ENCODE data around the gene RHEX. TPM values are rescaled to one million over a fixed set of nuclear protein-coding genes. Genes with fewer than 3 reads are reported as not detected.
"Not testable (repeated sequence)": the region's sequence is repeated elsewhere in the genome, so short reads cannot be mapped to it uniquely, and the experiment has no call there.

The RHEX gene
- total RNA-seq, 1 donor from 2014 or later: 0.24 TPM

DNA sequence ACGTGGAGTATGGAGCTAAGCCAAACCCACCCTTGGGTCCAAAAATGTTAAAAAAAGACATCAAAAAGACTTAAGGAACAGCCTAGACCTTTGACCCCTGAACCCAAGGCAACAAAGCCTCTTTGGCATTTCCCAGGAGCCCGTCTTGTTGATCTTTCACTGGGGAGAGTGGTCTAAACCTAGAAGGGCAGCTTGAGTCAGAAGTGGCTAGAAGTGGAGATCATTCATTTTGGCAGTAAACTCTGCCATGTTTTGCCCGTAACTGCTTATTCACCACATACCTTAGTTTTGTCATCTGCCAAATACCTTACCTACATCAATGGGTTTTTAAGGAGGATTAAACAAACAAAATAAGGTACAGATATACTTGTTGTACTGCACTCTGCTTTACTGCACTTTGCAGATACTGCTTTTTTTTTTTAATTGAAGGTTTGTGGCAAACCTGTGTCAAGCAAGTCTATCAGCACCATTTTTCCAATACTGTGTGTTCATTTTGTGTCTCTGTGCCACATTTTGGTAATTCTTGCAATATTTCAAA is 27.6 kb upstream of the RHEX start:
- DNase-seq (ENCODE audit: low spot score): no peak
- intact Hi-C loops (cut with DNase I): no loop called here

DNA sequence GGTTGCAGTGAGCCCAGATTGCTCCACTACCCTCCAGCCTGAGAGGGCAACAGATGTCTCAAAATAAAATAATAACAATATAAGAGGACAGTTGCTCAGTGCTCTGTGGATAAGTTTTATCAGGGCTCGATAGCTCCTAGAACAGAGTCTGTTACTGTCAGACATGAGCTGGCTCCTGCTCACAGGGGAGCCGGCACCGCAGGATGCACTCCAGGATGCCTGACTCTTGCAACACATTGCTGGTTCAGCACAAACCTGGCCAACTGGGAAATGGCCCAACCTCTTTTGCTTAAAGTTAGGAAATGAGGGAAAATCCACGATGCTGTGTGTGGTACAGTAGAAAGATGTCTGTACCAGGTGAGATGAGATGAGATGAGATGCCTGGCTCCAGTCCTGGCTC is 23.5 kb upstream of the RHEX start:
- DNase-seq (ENCODE audit: low spot score): no peak
- intact Hi-C loops (cut with DNase I): no loop called here

DNA sequence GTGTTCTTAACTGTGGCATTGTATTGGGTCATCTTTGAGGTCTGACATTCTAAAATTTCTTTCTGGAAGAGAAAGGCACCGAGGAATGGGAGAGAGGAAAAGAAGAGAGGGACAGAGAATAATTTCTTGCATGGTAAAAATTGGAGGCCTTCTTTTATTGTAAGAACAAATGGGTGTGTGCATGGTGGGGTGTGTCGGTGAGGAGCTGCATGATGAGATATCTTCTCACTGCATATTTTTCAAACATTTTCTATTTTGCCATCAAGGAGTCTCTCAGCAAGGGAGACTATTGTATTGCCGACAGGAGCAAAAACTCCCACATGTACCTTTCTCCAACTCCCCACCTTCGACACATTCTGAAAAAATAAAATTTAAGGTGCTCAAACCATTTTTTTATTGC is 22.8 kb upstream of the RHEX start:
- no peak for DNase-seq (ENCODE audit: low spot score)
- intact Hi-C loops (cut with DNase I): loop anchor here (2.0 to 5.0 kb wide), 2 partner anchors 47 to 77 kb away; no protein-coding TSS in a partner anchor

DNA sequence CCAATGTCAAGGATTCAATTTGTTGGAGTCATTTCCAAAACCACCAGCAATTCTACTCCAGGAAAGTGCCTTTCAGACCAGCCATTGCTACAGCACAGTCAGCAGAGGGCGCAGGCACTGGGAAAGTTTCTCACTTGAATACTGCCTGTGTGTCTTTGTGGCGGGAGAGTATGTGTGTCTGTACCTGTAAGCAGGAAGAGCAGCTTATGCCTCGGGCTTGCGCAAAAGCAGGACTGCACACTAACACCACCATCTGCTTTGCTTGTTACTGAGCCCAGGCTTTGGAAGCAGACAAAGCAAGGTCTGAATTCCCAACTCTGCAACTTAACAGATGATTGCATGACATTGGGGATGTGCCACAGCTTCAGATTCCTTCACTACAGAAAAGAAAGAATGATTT is 22.3 kb upstream of the RHEX start:
- intact Hi-C loops (cut with DNase I): loop anchor here (2.0 to 5.0 kb wide), 2 partner anchors 48 to 77 kb away; no protein-coding TSS in a partner anchor
- DNase-seq (ENCODE audit: low spot score): no peak

DNA sequence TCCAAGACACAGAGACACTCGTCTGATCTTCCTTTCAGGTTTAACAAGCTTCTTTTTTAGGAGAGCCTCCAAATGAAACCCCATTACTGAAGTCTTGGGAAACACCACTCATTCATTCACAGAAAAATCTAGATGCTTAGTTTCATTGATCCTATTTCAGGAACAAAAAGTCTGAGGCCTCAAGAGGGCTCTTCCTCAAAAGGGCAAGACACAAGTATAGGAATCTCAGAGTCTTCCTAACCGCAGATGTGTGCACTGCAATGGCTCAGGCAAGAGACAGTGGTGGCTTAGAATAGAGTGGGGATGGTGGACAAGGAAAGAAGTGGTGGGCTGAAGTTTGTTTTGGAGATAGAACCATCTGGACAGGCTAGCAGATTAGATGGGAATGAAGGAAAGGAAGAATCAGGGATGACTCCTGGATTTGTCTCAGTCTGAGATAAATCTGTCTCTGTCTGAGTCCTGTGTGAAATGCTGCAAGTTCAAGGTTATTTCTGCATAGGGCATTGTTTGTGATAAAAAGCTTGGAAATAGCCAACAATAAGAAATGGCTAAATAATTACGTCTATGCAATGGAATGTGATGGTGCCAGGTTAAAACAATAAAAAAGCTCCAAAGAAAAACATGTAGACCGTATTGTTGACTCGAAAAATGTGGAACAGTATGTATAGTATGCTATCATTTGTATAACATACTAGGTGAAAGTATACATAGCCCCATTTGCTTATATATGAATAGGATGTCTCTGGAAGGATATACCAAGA is 20.4 kb upstream of the RHEX start:
- no peak for DNase-seq (ENCODE audit: low spot score)
- intact Hi-C loops (cut with DNase I): loop anchor here (5.0 kb wide), 1 partner anchor 75 kb away; no protein-coding TSS in a partner anchor

DNA sequence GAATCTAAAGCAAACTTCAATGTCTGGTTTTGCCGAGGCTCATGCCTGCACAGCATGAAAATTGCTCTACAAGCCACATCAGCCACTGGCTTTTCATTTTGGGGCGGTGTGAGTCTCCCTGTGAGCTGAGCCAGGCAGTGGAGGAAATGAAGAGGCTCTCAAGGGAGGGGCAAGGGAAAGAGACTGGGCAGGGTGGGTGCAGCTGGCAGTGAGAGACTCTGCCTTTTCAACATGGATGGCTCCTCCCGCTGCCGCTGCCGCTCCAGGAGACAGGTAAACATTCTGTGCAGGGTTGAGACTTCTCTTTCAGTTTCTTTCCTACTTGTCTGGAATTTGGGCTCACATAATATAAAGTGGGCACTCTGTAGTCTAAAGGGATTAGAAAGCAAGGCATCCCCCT is 17.9 kb upstream of the RHEX start:
- no peak for DNase-seq (ENCODE audit: low spot score)
- intact Hi-C loops (cut with DNase I): no loop called here

DNA sequence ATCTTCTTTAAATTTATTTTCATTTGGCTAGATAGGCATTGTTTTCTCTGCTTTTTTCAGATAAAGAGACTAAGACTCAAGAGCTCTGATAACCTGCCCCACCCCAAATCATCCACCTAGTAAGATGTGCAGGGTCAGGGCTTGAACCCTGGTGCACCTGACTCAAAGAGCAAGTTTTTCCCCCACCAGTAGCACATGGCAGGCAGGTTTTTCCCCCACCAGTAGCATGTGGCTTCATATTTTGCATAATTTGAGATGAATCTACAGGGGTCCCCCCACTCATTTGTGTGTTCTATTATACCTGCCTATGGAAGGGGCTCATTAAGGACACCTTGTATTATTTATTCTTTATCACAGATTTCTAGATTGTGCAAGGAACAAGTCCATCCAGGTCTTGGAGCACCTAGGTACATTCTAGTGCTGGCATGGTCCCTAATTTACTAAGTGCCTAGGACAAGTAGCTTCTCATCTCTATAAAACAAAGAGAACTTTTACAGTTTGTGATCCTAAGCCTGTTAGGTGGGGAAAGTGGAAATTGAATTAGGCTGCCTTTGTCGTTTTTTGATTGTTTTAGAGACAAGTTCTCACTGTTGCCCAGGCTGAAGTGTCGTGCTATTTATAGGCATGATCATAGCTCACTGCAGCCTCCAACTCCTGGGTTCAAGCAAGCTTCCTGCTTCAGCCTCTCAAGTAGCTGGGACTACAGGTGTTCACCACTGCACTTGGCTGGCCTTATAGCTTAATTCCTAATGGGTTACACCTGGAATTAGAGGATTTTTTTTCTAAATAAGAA is 16.1 kb upstream of the RHEX start:
- intact Hi-C loops (cut with DNase I): no loop called here
- no peak for DNase-seq (ENCODE audit: low spot score)

DNA sequence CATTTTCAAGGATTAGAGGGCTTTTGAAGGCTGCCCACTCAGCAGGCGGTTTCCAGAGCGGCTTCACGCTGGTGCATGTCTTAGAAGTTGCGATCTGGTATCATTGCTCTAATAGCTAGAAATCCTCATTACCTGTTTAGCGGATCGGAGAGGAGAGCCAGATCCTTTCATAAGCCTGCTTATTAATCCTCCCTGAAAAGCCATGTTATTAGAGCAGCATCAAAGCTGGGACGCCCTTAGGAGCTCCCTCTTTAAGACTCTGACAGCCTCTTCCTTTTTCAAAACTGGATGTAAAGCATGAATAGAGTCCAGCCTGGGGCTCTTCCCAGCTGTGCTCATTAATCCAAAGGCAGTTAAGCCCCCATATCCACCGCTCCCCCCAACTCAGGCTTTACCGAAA is 15.4 kb upstream of the RHEX start:
- no peak for DNase-seq (ENCODE audit: low spot score)
- intact Hi-C loops (cut with DNase I): no loop called here

DNA sequence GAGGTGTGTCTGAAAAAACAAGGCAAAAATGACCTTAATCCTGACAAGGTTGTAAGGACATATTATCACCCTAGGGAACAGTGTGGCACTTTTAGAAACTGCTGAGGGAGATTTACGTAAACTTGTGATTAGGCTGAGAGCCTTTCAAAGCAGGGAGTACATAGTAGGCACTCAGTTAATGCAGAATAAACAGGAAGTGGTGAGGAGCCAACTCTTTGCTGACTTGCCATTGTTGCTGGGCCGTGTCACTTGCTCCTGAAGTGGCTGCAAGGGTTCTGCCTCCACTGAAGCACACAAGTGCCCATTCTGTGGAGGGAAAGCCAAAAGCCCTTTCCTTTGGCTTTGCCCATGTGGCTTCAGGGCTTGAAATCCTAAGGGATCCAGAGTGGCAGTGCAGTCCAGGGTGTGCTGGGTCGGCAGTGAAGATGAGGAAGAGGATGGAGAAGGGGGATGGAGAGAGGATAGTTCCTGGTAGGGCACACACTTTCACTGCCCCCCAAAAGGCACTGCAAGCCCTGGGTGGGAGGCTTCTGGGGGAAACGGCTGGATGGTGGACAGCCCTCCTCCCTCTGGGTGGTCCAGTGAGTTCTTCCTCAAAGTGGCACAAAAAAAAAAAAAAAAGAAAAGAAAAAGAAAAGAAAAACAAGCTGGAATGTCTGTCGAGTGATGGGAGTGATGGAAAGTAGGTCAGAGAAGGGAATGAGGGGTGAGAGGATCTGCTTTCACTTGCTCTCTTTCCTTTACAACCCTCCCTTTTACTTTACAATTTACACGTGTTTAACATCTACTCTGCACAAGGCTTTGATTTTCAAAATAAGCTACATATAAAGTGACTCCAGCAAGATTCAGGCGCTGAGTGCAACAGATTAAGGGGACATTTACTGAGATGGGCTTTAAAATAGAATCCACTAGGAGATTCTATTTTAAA is 13.7 kb upstream of the RHEX start:
- intact Hi-C loops (cut with DNase I): no loop called here
- no peak for DNase-seq (ENCODE audit: low spot score)

DNA sequence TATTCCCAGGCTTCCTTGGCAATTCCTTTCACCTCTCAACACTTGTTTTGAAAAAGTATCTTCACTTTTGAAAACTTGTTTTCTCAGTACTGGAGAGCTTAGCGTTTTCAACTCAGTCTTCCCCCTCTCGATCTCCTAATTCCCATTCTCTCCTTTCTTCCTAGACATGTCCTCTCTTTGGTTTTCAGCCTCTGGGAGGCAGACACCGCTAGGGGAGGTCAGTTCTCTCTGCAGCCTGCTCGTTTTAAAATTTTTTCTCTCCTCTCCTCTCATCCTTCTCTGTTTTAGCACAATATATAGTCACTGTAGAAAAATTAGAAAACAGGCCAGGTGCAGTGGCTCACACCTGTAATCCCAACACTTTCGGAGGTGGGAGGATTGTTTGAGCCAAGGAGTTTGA is 12.6 kb upstream of the RHEX start:
- intact Hi-C loops (cut with DNase I): no loop called here
- no peak for DNase-seq (ENCODE audit: low spot score)

DNA sequence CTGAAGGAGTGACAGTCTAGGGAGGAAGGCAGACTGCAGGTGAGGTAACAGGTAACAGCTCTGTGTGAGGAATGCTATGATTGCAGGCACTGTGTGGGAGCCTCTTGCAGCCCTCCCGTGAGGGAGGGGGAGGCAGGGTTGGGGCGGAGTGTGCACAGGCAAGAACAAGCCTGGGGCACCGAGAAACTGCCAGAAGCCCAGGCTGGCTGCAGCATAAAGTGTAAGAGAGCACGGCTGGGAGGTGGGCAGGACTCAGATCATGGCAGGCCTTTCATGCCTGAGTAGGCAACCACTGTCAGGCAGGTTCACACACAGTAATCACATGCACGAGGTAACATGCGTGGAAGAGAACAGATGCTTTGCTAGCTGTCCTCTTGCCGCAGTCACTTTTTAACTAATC is 11.3 kb upstream of the RHEX start:
- intact Hi-C loops (cut with DNase I): no loop called here

DNA sequence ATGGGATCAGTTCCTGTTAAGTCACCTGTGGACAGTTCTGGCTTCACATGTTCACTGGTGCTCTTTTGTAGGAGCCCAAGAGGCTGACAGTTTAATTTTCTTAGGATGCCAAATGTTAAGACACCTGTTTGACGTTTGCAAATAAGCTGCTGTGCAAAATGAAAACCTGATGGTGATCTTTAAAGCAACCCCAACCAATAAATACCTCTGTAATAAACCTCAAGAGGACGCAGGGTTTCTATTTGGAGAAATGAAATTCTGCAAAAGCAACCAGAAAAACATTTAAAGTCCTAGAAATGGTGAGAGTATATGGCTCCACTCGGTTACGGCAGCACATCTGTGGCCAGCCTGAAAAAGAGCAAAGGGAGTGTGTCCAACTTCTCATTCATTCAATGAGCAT is 5.7 kb upstream of the RHEX start:
- intact Hi-C loops (cut with DNase I): no loop called here
- no peak for DNase-seq (ENCODE audit: low spot score)

More for the DNA sequence above, 11.3 kb upstream of the RHEX start:
- no peak for DNase-seq (ENCODE audit: low spot score)

DNA sequence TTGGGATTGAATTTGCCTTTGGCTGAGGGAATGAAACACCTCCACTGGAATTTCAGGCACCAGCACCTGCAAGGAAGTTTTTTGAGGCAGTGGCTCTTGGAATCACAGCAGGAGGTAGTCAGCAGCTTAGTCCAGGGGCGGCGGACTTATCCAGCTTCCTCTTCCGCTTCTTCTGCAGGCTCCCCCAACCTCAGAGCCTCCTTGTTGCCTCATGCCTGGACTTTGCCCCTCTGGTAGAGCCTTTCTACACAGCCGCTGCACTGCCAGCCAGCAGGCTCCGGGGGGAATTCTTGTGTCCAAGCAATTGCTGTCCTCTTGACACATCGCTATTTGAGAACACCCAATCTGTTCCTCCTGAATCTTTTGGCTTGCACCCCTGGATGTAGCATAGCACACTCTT is 4.4 kb upstream of the RHEX start:
- no peak for DNase-seq (ENCODE audit: low spot score)
- intact Hi-C loops (cut with DNase I): no loop called here

DNA sequence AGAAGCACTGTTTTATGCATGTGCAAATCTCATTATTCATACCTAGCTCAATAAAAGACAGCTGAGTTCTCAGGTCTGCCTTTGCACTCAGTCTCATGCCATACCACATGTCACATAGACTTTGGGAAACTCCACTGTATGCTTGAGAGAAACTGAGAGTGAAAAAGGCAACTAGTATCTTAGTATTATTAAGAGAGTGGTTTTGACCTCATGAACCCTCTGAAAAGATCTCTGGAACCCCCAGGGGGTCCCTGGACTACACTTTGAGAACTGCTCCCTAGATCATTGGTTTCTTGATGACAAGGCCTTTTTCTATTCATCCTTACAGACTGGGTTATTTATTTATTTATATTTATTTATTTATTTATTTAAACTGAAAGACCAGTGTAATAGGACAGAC is 3.7 kb upstream of the RHEX start:
- intact Hi-C loops (cut with DNase I): no loop called here
- DNase-seq (ENCODE audit: low spot score): no peak

DNA sequence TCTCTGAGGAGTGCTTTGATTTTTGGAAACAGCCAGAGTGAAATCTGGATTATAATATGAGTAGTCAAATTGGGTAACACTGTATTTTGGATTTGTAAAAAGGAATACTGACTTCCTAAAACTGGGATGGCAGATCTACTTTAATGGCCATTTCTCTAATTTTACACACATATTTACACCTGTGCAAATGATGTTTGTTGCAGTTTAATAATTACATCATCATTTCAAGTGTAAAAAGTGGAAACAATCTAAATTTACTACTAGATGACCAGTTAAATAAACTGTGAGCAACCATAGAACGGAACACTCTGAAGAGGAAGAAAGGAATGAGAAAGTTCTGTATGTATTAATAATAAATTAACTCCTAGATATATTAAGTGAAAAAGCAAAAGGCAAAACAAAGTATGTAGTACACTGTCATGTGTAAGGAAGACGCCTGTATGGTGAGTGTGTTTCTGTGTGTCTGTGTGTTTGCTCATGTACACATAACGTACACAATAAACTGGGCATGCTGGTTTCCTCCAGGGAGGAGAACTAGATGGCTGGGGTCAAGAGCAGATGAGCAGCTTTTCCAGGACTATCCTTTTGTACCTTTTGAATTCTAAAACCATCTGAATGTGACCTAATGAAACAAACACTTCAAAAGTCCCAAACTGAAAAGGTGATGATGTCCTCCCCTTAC is 2.9 kb upstream of the RHEX start:
- intact Hi-C loops (cut with DNase I): no loop called here
- DNase-seq (ENCODE audit: low spot score): no peak

DNA sequence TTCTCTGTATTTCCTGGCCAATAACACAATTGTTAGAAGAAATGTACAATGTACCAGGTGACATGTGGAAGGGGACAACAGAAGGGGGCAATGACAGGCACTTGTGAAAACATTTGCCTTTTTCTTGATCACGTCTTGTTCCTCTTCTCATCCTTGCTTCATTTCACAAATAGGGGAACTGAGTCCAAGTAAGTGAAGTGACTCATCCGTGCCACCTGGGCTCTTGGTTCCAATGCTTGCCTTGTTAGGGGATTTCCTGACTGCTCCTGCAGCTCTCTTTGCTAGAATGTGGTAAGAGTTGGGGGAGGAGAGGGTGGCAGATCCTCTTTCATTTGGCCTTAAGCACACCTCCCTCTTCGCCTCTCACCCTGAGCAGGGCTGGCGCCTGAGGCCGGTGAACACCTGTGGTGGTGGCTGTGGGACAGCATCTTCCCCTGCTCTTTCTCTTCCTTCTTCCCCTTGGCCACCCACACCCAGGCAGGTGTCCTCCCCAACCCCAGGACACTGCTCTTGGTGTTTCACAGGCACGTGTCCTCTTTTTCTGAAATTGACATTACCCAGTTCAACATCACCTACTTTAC is 2.2 kb upstream of the RHEX start:
- intact Hi-C loops (cut with DNase I): no loop called here
- no peak for DNase-seq (ENCODE audit: low spot score)

DNA sequence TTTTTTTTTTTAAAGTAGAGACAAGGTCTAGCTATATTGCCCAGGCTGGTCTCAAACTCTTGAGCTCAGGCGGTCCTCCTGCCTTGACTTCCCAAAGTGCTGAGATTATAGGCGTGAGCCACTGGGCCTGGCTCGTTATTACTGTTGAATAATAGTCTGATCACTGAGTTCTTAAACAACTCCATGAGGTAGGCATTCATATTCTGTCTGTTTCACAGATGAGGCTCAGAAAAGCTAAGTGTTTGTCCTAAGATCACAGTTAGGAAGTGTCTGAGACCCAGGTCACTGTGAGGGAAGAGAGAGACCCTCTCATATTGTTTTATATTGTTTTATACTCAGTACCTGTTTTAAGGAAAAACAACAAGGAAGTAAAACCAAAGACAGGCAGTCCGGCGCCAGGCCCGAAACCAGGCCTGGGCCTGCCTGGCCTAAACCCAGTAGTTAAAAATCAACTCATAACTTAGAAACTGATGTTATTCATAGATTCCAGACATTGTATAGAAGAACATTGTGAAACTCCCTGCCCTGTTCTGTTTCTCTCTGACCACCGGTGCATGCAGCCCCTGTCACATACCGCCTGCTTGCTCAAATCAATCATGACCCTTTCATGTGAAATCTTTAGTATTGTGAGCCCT is 625 bp upstream of the RHEX start:
- DNase-seq (ENCODE audit: low spot score); intact Hi-C loops (cut with DNase I): not testable (repeated sequence)

DNA sequence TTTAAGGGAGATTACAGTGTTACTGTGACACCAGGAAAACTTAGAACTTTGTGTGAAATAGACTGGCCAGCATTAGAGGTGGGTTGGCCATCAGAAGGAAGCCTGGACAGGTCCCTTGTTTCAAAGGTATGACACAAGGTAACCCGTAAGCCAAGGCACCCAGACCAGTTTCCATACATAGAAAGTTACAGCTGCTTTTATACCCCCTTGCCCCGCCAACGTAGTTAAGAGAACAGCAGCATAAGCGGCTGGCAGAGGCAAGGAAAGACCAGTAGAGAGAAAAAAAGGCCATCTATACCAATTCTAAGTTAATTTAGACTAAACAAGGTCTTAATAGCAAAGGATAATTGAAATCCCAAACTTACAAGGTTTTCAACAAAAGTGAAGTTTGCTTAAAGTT is 643 bp downstream of the RHEX start:
- DNase-seq (ENCODE audit: low spot score); intact Hi-C loops (cut with DNase I): not testable (repeated sequence)

Measured in cardiac septum (tissue), 1 donor.